Neuronal stem cell (in vitro differentiated cells): ENCODE data around the gene COLEC11.
A peak's percentile ranks its signal among the peaks of the same experiment; 100 is the strongest.

ENCODE experiments used
- DNase-seq: peaks from one replicate; pipeline ENCODE4 v3.0.0-alpha.2; 2013; ENCODE audit warnings: low spot score
- H2AFZ ChIP-seq: one replicate; pipeline ENCODE4 v1.6.1; 2013; ENCODE audit warnings: mild to moderate bottlenecking, low read length, inconsistent platforms
- H2AK5ac ChIP-seq: 2 replicates; pipeline ENCODE4 v1.6.1; 2013; ENCODE audit warnings: low read depth, mild to moderate bottlenecking, inconsistent platforms, low read length, moderate library complexity, mixed read lengths
- H2BK120ac ChIP-seq: 2 replicates; pipeline ENCODE4 v1.6.1; 2013; ENCODE audit warnings: low read depth, mild to moderate bottlenecking, inconsistent platforms, low read length, moderate library complexity, mixed read lengths
- H2BK12ac ChIP-seq: one replicate; pipeline ENCODE4 v1.6.1; 2013; ENCODE audit warnings: low read length, inconsistent platforms
- H2BK15ac ChIP-seq: 2 replicates; pipeline ENCODE4 v1.6.1; 2013; ENCODE audit warnings: mild to moderate bottlenecking, low read length, inconsistent platforms, mixed read lengths
- H2BK5ac ChIP-seq: one replicate; pipeline ENCODE4 v1.6.1; 2013; ENCODE audit warnings: inconsistent platforms, mild to moderate bottlenecking, low read length, moderate library complexity
- H3K14ac ChIP-seq: one replicate; pipeline ENCODE4 v1.6.1; 2013; ENCODE audit warnings: low read length, inconsistent platforms
- H3K18ac ChIP-seq: 2 replicates; pipeline ENCODE4 v1.6.1; 2013; ENCODE audit warnings: low read length, inconsistent platforms
- H3K23ac ChIP-seq: 2 replicates; pipeline ENCODE4 v1.6.1; 2013; ENCODE audit warnings: low read depth, mild to moderate bottlenecking, mixed read lengths, low read length, inconsistent platforms; ENCODE audit not compliant: poor library complexity
- H3K27ac ChIP-seq: replicated peaks from 3 replicates; pipeline ENCODE4 v1.5.1; 2013; ENCODE audit warnings: low read length, inconsistent platforms
- H3K27me3 ChIP-seq, 3 experiments: 2 replicates each; pipeline ENCODE4 v1.6.1; 2013; ENCODE audit warnings: low read length in 3 of 3, mild to moderate bottlenecking in 2 of 3, inconsistent platforms in 1 of 3, low read depth in 1 of 3, mixed read lengths in 1 of 3, moderate library complexity in 1 of 3; ENCODE audit not compliant: control insufficient read depth in 3 of 3, insufficient read depth in 3 of 3
- H3K36me3 ChIP-seq, 2 donors: replicated peaks in 1 of 2; 2 replicates each; pipeline ENCODE4 v1.6.1; 2013; ENCODE audit warnings: low read length in 2 of 2; ENCODE audit not compliant: control insufficient read depth in 2 of 2, insufficient read depth in 2 of 2
- H3K4ac ChIP-seq: 2 replicates; pipeline ENCODE4 v1.6.1; 2013; ENCODE audit warnings: inconsistent platforms, mild to moderate bottlenecking, low read length, moderate library complexity
- H3K4me1 ChIP-seq, 2 donors: 1 replicate in 1 of 2; 2 replicates in 1 of 2; pipeline ENCODE4 v1.6.1; 2013; ENCODE audit warnings: low read length in 2 of 2, low read depth in 1 of 2; ENCODE audit not compliant: control insufficient read depth in 2 of 2, insufficient read depth in 1 of 2
- H3K4me2 ChIP-seq: one replicate; pipeline ENCODE4 v1.6.1; 2013; ENCODE audit warnings: mild to moderate bottlenecking, low read length, inconsistent platforms; ENCODE audit not compliant: insufficient read depth, poor library complexity, severe bottlenecking
- H3K4me3 ChIP-seq, 2 donors: 2 replicates each; pipeline ENCODE4 v1.5.1; 2013; ENCODE audit warnings: low read length in 2 of 2, mild to moderate bottlenecking in 2 of 2, inconsistent platforms in 1 of 2, moderate library complexity in 1 of 2
- H3K79me1 ChIP-seq: one replicate; pipeline ENCODE4 v1.6.1; 2013; ENCODE audit warnings: low read depth, mild to moderate bottlenecking, inconsistent platforms, low read length, moderate library complexity
- H3K9ac ChIP-seq: one replicate; pipeline ENCODE4 v1.6.1; 2013; ENCODE audit warnings: mild to moderate bottlenecking, low read depth, low read length, inconsistent platforms; ENCODE audit not compliant: poor library complexity
- H3K9me3 ChIP-seq, 2 donors: replicated peaks in 1 of 2; 2 replicates each; pipeline versions ENCODE3 to v1.6.1; 2013; ENCODE audit warnings: low read length in 2 of 2, mild to moderate bottlenecking in 2 of 2, inconsistent platforms in 1 of 2, low read depth in 1 of 2, mixed read lengths in 1 of 2, moderate library complexity in 1 of 2; ENCODE audit not compliant: control insufficient read depth in 2 of 2, insufficient read depth in 1 of 2
- H4K8ac ChIP-seq: one replicate; pipeline ENCODE4 v1.6.1; 2013; ENCODE audit warnings: low read depth, mild to moderate bottlenecking, inconsistent platforms, low read length, moderate library complexity
- H4K91ac ChIP-seq: one replicate; pipeline ENCODE4 v1.6.1; 2013; ENCODE audit warnings: low read length, low read depth, mild to moderate bottlenecking, inconsistent platforms; ENCODE audit not compliant: poor library complexity
- WGBS, 2 donors: extraction: QIAGEN DNeasy Blood & Tissue Kit; methylation state at CpG; one replicate each; pipeline ENCODE4 v1.1.7; 2013; ENCODE audit warnings: missing lambda C conversion rate in 2 of 2, mixed read lengths in 1 of 2; ENCODE audit not compliant: insufficient read length in 2 of 2, insufficient replicate concordance in 1 of 2; ENCODE audit errors: extremely low coverage in 2 of 2; 5-methylcytosine and 5-hydroxymethylcytosine counted together

COLEC11 gene

DNA sequence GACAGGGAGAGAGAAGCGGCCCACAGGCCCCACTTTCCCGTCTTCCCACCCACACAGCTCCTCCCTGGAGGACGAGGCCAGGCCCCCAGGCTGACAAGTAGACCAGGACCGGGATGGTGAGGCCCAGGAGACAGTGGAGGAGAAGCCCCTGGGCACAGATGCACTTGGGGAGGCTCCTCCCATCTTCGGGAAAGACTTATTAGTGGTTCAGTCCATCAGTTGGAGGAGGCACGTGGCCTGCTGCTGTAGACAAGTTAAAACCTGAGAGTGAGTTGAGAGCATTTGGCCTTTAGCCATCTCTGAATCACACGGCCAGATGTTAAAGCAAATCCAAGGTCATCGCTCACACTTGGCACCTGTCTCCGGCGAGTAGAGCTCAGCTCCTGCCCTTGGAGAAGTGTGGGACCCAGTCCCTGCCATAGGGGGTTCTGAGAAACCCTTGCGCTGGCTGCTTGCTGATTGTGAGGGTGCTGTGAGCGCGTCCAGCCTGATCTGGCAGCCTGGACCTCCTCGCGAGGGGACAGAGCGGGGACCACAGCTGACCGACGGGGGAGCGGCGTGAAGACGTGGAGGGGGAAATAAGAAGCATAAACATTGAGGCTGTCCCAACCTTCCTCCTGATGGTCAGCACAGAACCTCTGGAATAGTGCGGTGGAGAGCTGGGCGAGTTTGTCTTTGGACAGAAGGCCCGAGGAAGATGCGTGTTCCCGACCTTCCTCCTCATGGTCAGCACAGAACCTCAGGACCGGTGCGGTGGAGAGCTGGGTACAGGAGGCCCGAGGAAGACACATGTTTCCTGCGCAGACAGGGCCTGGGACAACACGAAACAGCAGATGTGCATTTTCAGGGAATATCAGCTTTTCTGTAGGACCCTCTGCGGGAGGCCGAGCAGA, 38.4 kb downstream of the COLEC11 start:
- Histone ChIP-seq H3K36me3 (peaks cover 0 to 2% of the 10 kb centered on the region in 2 donors), H2BK12ac (no peak overlapping the region), H3K4me2 (no peak overlapping the region), H2AFZ (no peak overlapping the region), H2BK120ac (no peak overlapping the region), H3K4me1 (no peaks in the 10 kb centered on the region), H4K8ac (no peak overlapping the region), H3K27me3 (peaks cover 0 to 16% (median 0%) of the 10 kb centered on the region in 3 experiments), H3K27ac (no peak overlapping the region), H4K91ac (peak overlapping the region; percentile 82), H3K9ac (no peak overlapping the region), H2BK5ac (no peak overlapping the region), H2AK5ac (no peak overlapping the region), H2BK15ac (peak overlapping the region; percentile 64), H3K14ac (no peak overlapping the region), H3K23ac (peak overlapping the region; percentile 25), H3K4me3 (no peak overlapping the region), H3K9me3 (no peaks in the 10 kb centered on the region), H3K79me1 (no peaks in the 10 kb centered on the region), H3K18ac (no peak overlapping the region), H3K4ac (no peak overlapping the region)
- no CpG with 5 or more reads among the region's 33 CpGs for WGBS, 2 donors
- DNase-seq, result no peak

GRCh38 chr2:3633982-3634595, 39.2 kb downstream of the COLEC11 start:
- no peak overlapping the region for H3K23ac ChIP-seq
- no CpG with 5 or more reads among the region's 11 CpGs for WGBS, 2 donors
- H3K9ac ChIP-seq, result no peak overlapping the region
- no peak overlapping the region for H3K4me2 ChIP-seq
- no peak overlapping the region for H2AFZ ChIP-seq
- H3K4me1 ChIP-seq, result no peaks in the 10 kb centered on the region
- peaks cover 0 to 2% of the 10 kb centered on the region in 2 donors for H3K36me3 ChIP-seq
- no peak overlapping the region for H2BK12ac ChIP-seq
- H3K27me3 ChIP-seq, result peaks cover 0 to 16% (median 0%) of the 10 kb centered on the region in 3 experiments
- no peak for DNase-seq
- no peak overlapping the region for H4K8ac ChIP-seq
- peak overlapping the region; percentile 64 for H2BK15ac ChIP-seq
- H2BK120ac ChIP-seq, result no peak overlapping the region
- H3K9me3 ChIP-seq, result no peaks in the 10 kb centered on the region
- no peak overlapping the region for H3K4ac ChIP-seq
- H3K4me3 ChIP-seq, result no peak overlapping the region
- no peaks in the 10 kb centered on the region for H3K79me1 ChIP-seq
- no peak overlapping the region for H3K14ac ChIP-seq
- H3K18ac ChIP-seq, result no peak overlapping the region
- no peak overlapping the region for H3K27ac ChIP-seq
- H2AK5ac ChIP-seq, result no peak overlapping the region
- no peak overlapping the region for H2BK5ac ChIP-seq
- no peak overlapping the region for H4K91ac ChIP-seq

- Histone ChIP-seq H3K9me3 (no peaks in the 10 kb centered on the region), H2BK15ac (no peak overlapping the region), H4K8ac (no peak overlapping the region), H2BK120ac (no peak overlapping the region), H3K27ac (no peak overlapping the region), H3K4ac (no peak overlapping the region), H3K4me2 (no peak overlapping the region), H3K36me3 (peaks cover 0 to 2% of the 10 kb centered on the region in 2 donors), H3K14ac (no peak overlapping the region), H2AFZ (no peak overlapping the region), H3K23ac (no peak overlapping the region), H3K27me3 (peaks cover 0 to 16% (median 0%) of the 10 kb centered on the region in 3 experiments), H3K18ac (peak overlapping the region; percentile 25), H3K4me1 (no peaks in the 10 kb centered on the region), H3K79me1 (no peaks in the 10 kb centered on the region), H4K91ac (no peak overlapping the region), H3K4me3 (no peak overlapping the region), H3K9ac (no peak overlapping the region), H2AK5ac (no peak overlapping the region), H2BK12ac (no peak overlapping the region), H2BK5ac (no peak overlapping the region)
- no CpG with 5 or more reads among the region's 12 CpGs for WGBS, 2 donors
- DNase-seq, result no peak
These were observed 39.7 kb downstream of the COLEC11 start for GRCh38 chr2:3634596-3635121.
